ENCODE results near the gene MAPT.

DNA sequence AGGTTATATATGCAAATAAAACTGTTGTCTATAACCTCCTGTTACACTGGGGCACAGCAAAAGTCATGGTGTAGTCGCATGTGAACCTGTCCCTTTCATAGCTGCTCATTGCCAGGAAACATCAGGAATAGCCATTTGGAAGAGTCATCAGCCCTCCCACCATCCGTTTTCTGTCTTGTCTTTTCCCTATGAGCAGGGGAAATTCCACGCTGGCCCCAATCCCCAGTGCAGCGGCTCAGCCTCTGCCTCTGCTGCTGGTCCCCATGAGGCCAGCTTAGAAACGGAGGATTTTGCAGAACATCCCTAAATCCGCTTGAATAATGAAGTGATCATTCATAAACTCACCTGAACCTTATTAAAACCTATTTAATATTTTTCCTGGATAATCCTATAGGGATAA, 10.5 kb downstream of the MAPT start:
- no peak for TF ChIP-seq CTCF (IDR thresholded peaks at IDR 0.05 in 4 of 5, conservative IDR thresholded peaks at IDR 0.05 in 1 of 5)
- no peak for TF ChIP-seq POLR2A (IDR thresholded peaks at IDR 0.05)
